Measurements from ENCODE around the gene RASGRP4.

RASGRP4 gene

DNA sequence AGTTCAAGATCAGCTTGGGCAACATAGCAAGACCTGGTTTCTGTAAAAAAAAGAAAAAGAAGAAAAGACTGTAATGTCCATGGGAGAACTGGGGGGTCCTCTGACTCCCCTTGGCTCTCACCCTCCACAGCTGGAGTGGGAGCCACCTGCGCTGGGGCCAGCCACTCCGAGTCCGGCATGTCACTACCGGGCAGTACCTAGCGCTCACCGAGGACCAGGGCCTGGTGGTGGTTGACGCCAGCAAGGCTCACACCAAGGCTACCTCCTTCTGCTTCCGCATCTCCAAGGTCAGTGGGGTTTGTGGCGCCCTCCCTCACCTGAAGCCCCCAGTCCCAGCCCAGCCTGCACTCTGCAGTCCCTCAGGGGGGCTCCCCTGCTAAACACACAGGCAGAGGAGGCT lies 22.2 kb upstream of the RASGRP4 start:
- Histone ChIP-seq H2AK5ac (ENCODE audit: low read depth, low read length) (no peak overlapping the region), H2BK15ac (ENCODE audit: low read length) (no peak overlapping the region), H2BK12ac (ENCODE audit: low read length) (no peak overlapping the region), H3K4me1 (ENCODE audit: control insufficient read depth in 2 of 2, insufficient read depth in 1 of 2, low read depth in 1 of 2, low read length in 2 of 2) (no peaks in the 10 kb centered on the region), H3K4ac (ENCODE audit: low read length) (no peak overlapping the region), H3K9ac (ENCODE audit: low read depth, low read length, poor library complexity) (no peak overlapping the region), H3K27me3 (ENCODE audit: control insufficient read depth in 3 of 3, insufficient read depth in 3 of 3, low read depth in 1 of 3, low read length in 3 of 3) (no peaks in the 10 kb centered on the region), H2BK5ac (ENCODE audit: low read length) (no peak overlapping the region), H4K91ac (ENCODE audit: low read depth, low read length, poor library complexity) (no peak overlapping the region), H3K79me1 (ENCODE audit: low read depth, low read length) (no peaks in the 10 kb centered on the region), H3K9me3 (replicated peaks in 1 of 2; ENCODE audit: control insufficient read depth in 2 of 2, insufficient read depth in 1 of 2, low read depth in 1 of 2, low read length in 2 of 2) (no peaks in the 10 kb centered on the region), H4K8ac (ENCODE audit: low read depth, low read length) (no peak overlapping the region), H3K36me3 (replicated peaks in 1 of 2; ENCODE audit: control insufficient read depth in 2 of 2, insufficient read depth in 2 of 2, low read length in 2 of 2) (no peaks in the 10 kb centered on the region), H3K18ac (ENCODE audit: low read length) (no peak overlapping the region), H2AFZ (ENCODE audit: low read length) (no peak overlapping the region), H3K4me3 (ENCODE audit: low read length in 2 of 2) (no peak overlapping the region), H3K14ac (ENCODE audit: low read length) (peak overlapping the region; percentile 87), H3K27ac (replicated peaks; ENCODE audit: low read length) (no peak overlapping the region), H2BK120ac (ENCODE audit: low read depth, low read length) (no peak overlapping the region), H3K23ac (ENCODE audit: low read depth, low read length, poor library complexity) (peak overlapping the region; percentile 75), H3K4me2 (ENCODE audit: insufficient read depth, low read length, poor library complexity, severe bottlenecking) (no peak overlapping the region)
- no CpG with 5 or more reads among the region's 9 CpGs for WGBS, 2 donors (ENCODE audit: extremely low coverage in 2 of 2, insufficient read length in 2 of 2, insufficient replicate concordance in 1 of 2)
- DNase-seq (ENCODE audit: low spot score) = no peak

DNA sequence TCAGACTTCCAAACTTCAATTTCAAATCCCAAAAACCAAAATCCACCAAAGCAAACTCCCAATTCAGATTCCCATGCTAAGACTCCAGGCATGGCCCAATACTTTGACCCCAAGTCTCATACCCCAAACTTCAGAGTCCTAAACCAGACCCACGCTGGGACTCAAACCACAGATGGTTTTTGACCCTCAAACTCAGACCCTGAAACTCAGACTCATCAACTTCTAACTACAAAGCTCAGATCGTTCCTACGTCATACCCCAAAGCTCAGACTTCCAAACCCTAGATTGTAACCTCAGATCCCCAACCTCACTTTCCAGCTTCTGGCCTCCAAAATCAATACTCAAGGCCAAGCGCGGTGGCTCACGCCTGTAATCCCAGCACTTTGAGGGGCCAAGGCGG lies 19.3 kb upstream of the RASGRP4 start:
- WGBS, 2 donors (ENCODE audit: extremely low coverage in 2 of 2, insufficient read length in 2 of 2, insufficient replicate concordance in 1 of 2) = no CpG with 5 or more reads among the region's 7 CpGs
- no peak overlapping the region for H2BK12ac ChIP-seq (ENCODE audit: low read length)
- no peak overlapping the region for H2BK15ac ChIP-seq (ENCODE audit: low read length)
- H3K4me3 ChIP-seq (ENCODE audit: low read length in 2 of 2) = no peak overlapping the region
- no peak for DNase-seq (ENCODE audit: low spot score)
- H2BK120ac ChIP-seq (ENCODE audit: low read depth, low read length) = no peak overlapping the region
- H2BK5ac ChIP-seq (ENCODE audit: low read length) = no peak overlapping the region
- no peak overlapping the region for H4K8ac ChIP-seq (ENCODE audit: low read depth, low read length)
- no peak overlapping the region for H3K27ac ChIP-seq (replicated peaks; ENCODE audit: low read length)
- H3K79me1 ChIP-seq (ENCODE audit: low read depth, low read length) = no peaks in the 10 kb centered on the region
- no peaks in the 10 kb centered on the region for H3K9me3 ChIP-seq (replicated peaks in 1 of 2; ENCODE audit: control insufficient read depth in 2 of 2, insufficient read depth in 1 of 2, low read depth in 1 of 2, low read length in 2 of 2)
- peaks cover 0 to 3% (median 0%) of the 10 kb centered on the region in 3 experiments for H3K27me3 ChIP-seq (ENCODE audit: control insufficient read depth in 3 of 3, insufficient read depth in 3 of 3, low read depth in 1 of 3, low read length in 3 of 3)
- H3K4me1 ChIP-seq (ENCODE audit: control insufficient read depth in 2 of 2, insufficient read depth in 1 of 2, low read depth in 1 of 2, low read length in 2 of 2) = peaks cover 0 to 5% of the 10 kb centered on the region in 2 donors
- H3K4ac ChIP-seq (ENCODE audit: low read length) = no peak overlapping the region
- no peak overlapping the region for H3K4me2 ChIP-seq (ENCODE audit: insufficient read depth, low read length, poor library complexity, severe bottlenecking)
- H3K18ac ChIP-seq (ENCODE audit: low read length) = no peak overlapping the region
- no peak overlapping the region for H3K23ac ChIP-seq (ENCODE audit: low read depth, low read length, poor library complexity)
- no peak overlapping the region for H2AK5ac ChIP-seq (ENCODE audit: low read depth, low read length)
- no peak overlapping the region for H3K14ac ChIP-seq (ENCODE audit: low read length)
- H3K9ac ChIP-seq (ENCODE audit: low read depth, low read length, poor library complexity) = no peak overlapping the region
- no peak overlapping the region for H4K91ac ChIP-seq (ENCODE audit: low read depth, low read length, poor library complexity)
- H2AFZ ChIP-seq (ENCODE audit: low read length) = no peak overlapping the region
- H3K36me3 ChIP-seq (replicated peaks in 1 of 2; ENCODE audit: control insufficient read depth in 2 of 2, insufficient read depth in 2 of 2, low read length in 2 of 2) = no peaks in the 10 kb centered on the region

DNA sequence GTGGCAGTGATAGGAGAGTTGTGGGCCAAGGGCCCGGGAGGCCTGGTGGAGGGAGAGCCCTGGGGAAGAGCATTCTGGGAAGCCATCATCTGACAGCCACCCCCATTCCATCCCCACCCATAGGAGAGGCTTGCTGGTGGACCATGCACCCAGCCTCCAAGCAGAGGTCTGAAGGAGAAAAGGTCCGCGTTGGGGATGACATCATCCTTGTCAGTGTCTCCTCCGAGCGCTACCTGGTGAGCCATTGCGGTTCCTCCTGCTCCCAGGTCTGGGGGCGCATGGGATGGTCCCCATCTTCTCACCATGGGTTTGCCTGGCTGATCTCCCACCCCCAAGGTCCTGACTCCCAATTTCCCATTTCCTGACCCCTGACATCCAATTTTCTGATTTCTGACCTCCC lies 18.0 kb upstream of the RASGRP4 start:
- Histone ChIP-seq H4K8ac (ENCODE audit: low read depth, low read length) (no peak overlapping the region), H2AK5ac (ENCODE audit: low read depth, low read length) (no peak overlapping the region), H3K14ac (ENCODE audit: low read length) (no peak overlapping the region), H3K9ac (ENCODE audit: low read depth, low read length, poor library complexity) (no peak overlapping the region), H3K27me3 (ENCODE audit: control insufficient read depth in 3 of 3, insufficient read depth in 3 of 3, low read depth in 1 of 3, low read length in 3 of 3) (peaks cover 0 to 3% (median 0%) of the 10 kb centered on the region in 3 experiments), H2BK12ac (ENCODE audit: low read length) (no peak overlapping the region), H3K4ac (ENCODE audit: low read length) (no peak overlapping the region), H4K91ac (ENCODE audit: low read depth, low read length, poor library complexity) (no peak overlapping the region), H3K23ac (ENCODE audit: low read depth, low read length, poor library complexity) (no peak overlapping the region), H3K4me3 (ENCODE audit: low read length in 2 of 2) (no peak overlapping the region), H3K36me3 (replicated peaks in 1 of 2; ENCODE audit: control insufficient read depth in 2 of 2, insufficient read depth in 2 of 2, low read length in 2 of 2) (no peaks in the 10 kb centered on the region), H2BK15ac (ENCODE audit: low read length) (no peak overlapping the region), H2AFZ (ENCODE audit: low read length) (no peak overlapping the region), H3K79me1 (ENCODE audit: low read depth, low read length) (no peaks in the 10 kb centered on the region), H2BK120ac (ENCODE audit: low read depth, low read length) (no peak overlapping the region), H3K9me3 (replicated peaks in 1 of 2; ENCODE audit: control insufficient read depth in 2 of 2, insufficient read depth in 1 of 2, low read depth in 1 of 2, low read length in 2 of 2) (no peaks in the 10 kb centered on the region), H3K18ac (ENCODE audit: low read length) (no peak overlapping the region), H2BK5ac (ENCODE audit: low read length) (peak overlapping the region; percentile 53), H3K27ac (replicated peaks; ENCODE audit: low read length) (no peak overlapping the region), H3K4me1 (ENCODE audit: control insufficient read depth in 2 of 2, insufficient read depth in 1 of 2, low read depth in 1 of 2, low read length in 2 of 2) (peaks cover 0 to 5% of the 10 kb centered on the region in 2 donors), H3K4me2 (ENCODE audit: insufficient read depth, low read length, poor library complexity, severe bottlenecking) (no peak overlapping the region)
- no peak for DNase-seq (ENCODE audit: low spot score)
- no CpG with 5 or more reads among the region's 7 CpGs for WGBS, 2 donors (ENCODE audit: extremely low coverage in 2 of 2, insufficient read length in 2 of 2, insufficient replicate concordance in 1 of 2)

GRCh38 chr19:38443458-38443999 lies 17.5 kb upstream of the RASGRP4 start:
- no peaks in the 10 kb centered on the region for H3K9me3 ChIP-seq (replicated peaks in 1 of 2; ENCODE audit: control insufficient read depth in 2 of 2, insufficient read depth in 1 of 2, low read depth in 1 of 2, low read length in 2 of 2)
- H2BK15ac ChIP-seq (ENCODE audit: low read length) = no peak overlapping the region
- WGBS, 2 donors (ENCODE audit: extremely low coverage in 2 of 2, insufficient read length in 2 of 2, insufficient replicate concordance in 1 of 2) = no CpG with 5 or more reads among the region's 15 CpGs
- H3K4me2 ChIP-seq (ENCODE audit: insufficient read depth, low read length, poor library complexity, severe bottlenecking) = no peak overlapping the region
- no peak overlapping the region for H3K23ac ChIP-seq (ENCODE audit: low read depth, low read length, poor library complexity)
- H4K91ac ChIP-seq (ENCODE audit: low read depth, low read length, poor library complexity) = no peak overlapping the region
- H3K27me3 ChIP-seq (ENCODE audit: control insufficient read depth in 3 of 3, insufficient read depth in 3 of 3, low read depth in 1 of 3, low read length in 3 of 3) = peaks cover 0 to 3% (median 0%) of the 10 kb centered on the region in 3 experiments
- no peak overlapping the region for H2AK5ac ChIP-seq (ENCODE audit: low read depth, low read length)
- H2BK12ac ChIP-seq (ENCODE audit: low read length) = no peak overlapping the region
- peak overlapping the region; percentile 53 for H2BK5ac ChIP-seq (ENCODE audit: low read length)
- H2AFZ ChIP-seq (ENCODE audit: low read length) = no peak overlapping the region
- H3K4ac ChIP-seq (ENCODE audit: low read length) = no peak overlapping the region
- H4K8ac ChIP-seq (ENCODE audit: low read depth, low read length) = no peak overlapping the region
- H3K4me3 ChIP-seq (ENCODE audit: low read length in 2 of 2) = no peak overlapping the region
- no peak overlapping the region for H2BK120ac ChIP-seq (ENCODE audit: low read depth, low read length)
- H3K9ac ChIP-seq (ENCODE audit: low read depth, low read length, poor library complexity) = peak overlapping the region; percentile 60
- H3K79me1 ChIP-seq (ENCODE audit: low read depth, low read length) = no peaks in the 10 kb centered on the region
- DNase-seq (ENCODE audit: low spot score) = no peak
- H3K36me3 ChIP-seq (replicated peaks in 1 of 2; ENCODE audit: control insufficient read depth in 2 of 2, insufficient read depth in 2 of 2, low read length in 2 of 2) = no peaks in the 10 kb centered on the region
- H3K14ac ChIP-seq (ENCODE audit: low read length) = no peak overlapping the region
- peaks cover 0 to 5% of the 10 kb centered on the region in 2 donors for H3K4me1 ChIP-seq (ENCODE audit: control insufficient read depth in 2 of 2, insufficient read depth in 1 of 2, low read depth in 1 of 2, low read length in 2 of 2)
- no peak overlapping the region for H3K27ac ChIP-seq (replicated peaks; ENCODE audit: low read length)
- peak overlapping the region; percentile 71 for H3K18ac ChIP-seq (ENCODE audit: low read length)

All from neuronal stem cell (in vitro differentiated cells).